Thyroid gland (tissue), 4 donors: ENCODE data around the gene CARMIL1. TPM values are rescaled to one million over a fixed set of nuclear protein-coding genes. Genes with fewer than 3 reads are reported as not detected.

Experiments used
- DNase-seq, 2 donors: peaks; one replicate each; pipeline ENCODE4 v3.0.0-alpha.2; 2019
- H3K27ac ChIP-seq, 3 donors: fragments of 200-600 bp; sonication (generic); 1 replicate in 2 of 3; 2 replicates in 1 of 3; pipeline ENCODE4 v1.5.1; 2016 to 2019; ENCODE audit warnings: mild to moderate bottlenecking in 1 of 3, moderate library complexity in 1 of 3
- H3K27me3 ChIP-seq: fragments of 200-600 bp; sonication (generic); one replicate; pipeline ENCODE4 v1.5.1; 2019
- H3K36me3 ChIP-seq, 2 donors: fragments of 200-600 bp; sonication (generic); one replicate each; pipeline ENCODE4 v1.5.1; 2016 to 2019
- H3K4me1 ChIP-seq, 2 donors: fragments of 200-600 bp; sonication (generic); one replicate each; pipeline ENCODE4 v1.5.1; 2017 to 2019
- H3K4me3 ChIP-seq, 3 donors: fragments of 200-600 bp; sonication (generic); replicated peaks in 1 of 3; 1 replicate in 2 of 3; 2 replicates in 1 of 3; pipeline ENCODE4 v1.5.1; 2016; ENCODE audit warnings: mild to moderate bottlenecking in 1 of 3
- H3K9me3 ChIP-seq: fragments of 200-600 bp; sonication (generic); one replicate; pipeline ENCODE4 v1.5.1; 2017
- POLR2A ChIP-seq, 2 donors: fragments of 450-650 bp; IDR thresholded peaks; one replicate each; pipeline ENCODE4 v1.6.1; 2017; ENCODE audit warnings: antibody characterized with exemption in 2 of 2, mild to moderate bottlenecking in 2 of 2, moderate library complexity in 1 of 2
- WGBS, 2 donors: methylation state at CpG; one replicate each; pipeline ENCODE4 v1.1.5; 2017; 5-methylcytosine and 5-hydroxymethylcytosine counted together
- intact Hi-C: fragments of 100-400 bp; cut with DNase I; formaldehyde crosslinking; loops from one replicate; pipeline ENCODE4 v1.15.1; 2023
- total RNA-seq, 4 donors: library from RNA; depleted of rRNA; stranded (reverse); fragments of >200 nt; gene quantifications; one replicate each; pipeline ENCODE4 v1.2.3, GENCODE V29; 2016
- TF ChIP-seq, protein P1 (sequence below), 6 experiments: fragments of 200-600 bp in 3 of 6; fragments of 450-650 bp in 3 of 6; sonication (generic) in 3 of 6; IDR thresholded peaks; one replicate each; pipeline ENCODE4 v1.5.1; 2016 to 2019; ENCODE audit warnings: antibody characterized with exemption in 6 of 6, mild to moderate bottlenecking in 2 of 6, inconsistent platforms in 1 of 6, moderate library complexity in 1 of 6

CARMIL1 gene
- total RNA-seq, 4 donors from 2014 or later: 24.7 to 34.4 (median 30.7) TPM

DNA sequence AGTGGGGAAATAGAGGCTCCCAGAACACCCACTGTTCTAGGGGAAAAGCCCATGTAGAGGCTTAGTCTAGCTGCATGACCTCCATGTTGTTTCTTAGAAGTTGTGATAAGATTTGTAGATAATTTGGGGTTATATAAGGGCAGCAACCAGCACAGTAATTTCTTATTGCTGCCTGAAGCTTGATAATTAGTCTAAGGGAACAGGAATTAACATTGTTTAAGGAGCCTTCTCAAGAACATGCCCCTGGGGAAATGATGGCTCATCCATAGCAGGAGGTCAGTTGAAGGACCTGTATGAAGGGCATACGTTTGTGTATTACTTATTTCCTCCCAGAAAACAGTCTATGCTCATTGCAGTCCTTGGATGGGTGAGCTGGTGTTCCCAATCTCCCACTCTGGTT is 202.1 kb downstream of the CARMIL1 start:
- DNase-seq: no peak
- intact Hi-C loops: no loop called here
- Histone ChIP-seq H3K36me3 (no peaks in the 10 kb centered on the region), H3K27me3 (no peaks in the 10 kb centered on the region), H3K4me3 (no peak overlapping the region), H3K9me3 (no peaks in the 10 kb centered on the region), H3K4me1 (no peaks in the 10 kb centered on the region), H3K27ac (no peak overlapping the region)
- WGBS, 2 donors: 86 to 88% methylated on average over 1 of the region's 1 CpG
- no peak for TF ChIP-seq POLR2A (IDR thresholded peaks at IDR 0.05)
- TF ChIP-seq, protein P1, sequence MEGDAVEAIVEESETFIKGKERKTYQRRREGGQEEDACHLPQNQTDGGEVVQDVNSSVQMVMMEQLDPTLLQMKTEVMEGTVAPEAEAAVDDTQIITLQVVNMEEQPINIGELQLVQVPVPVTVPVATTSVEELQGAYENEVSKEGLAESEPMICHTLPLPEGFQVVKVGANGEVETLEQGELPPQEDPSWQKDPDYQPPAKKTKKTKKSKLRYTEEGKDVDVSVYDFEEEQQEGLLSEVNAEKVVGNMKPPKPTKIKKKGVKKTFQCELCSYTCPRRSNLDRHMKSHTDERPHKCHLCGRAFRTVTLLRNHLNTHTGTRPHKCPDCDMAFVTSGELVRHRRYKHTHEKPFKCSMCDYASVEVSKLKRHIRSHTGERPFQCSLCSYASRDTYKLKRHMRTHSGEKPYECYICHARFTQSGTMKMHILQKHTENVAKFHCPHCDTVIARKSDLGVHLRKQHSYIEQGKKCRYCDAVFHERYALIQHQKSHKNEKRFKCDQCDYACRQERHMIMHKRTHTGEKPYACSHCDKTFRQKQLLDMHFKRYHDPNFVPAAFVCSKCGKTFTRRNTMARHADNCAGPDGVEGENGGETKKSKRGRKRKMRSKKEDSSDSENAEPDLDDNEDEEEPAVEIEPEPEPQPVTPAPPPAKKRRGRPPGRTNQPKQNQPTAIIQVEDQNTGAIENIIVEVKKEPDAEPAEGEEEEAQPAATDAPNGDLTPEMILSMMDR (IDR thresholded peaks at IDR 0.05): no peak

DNA sequence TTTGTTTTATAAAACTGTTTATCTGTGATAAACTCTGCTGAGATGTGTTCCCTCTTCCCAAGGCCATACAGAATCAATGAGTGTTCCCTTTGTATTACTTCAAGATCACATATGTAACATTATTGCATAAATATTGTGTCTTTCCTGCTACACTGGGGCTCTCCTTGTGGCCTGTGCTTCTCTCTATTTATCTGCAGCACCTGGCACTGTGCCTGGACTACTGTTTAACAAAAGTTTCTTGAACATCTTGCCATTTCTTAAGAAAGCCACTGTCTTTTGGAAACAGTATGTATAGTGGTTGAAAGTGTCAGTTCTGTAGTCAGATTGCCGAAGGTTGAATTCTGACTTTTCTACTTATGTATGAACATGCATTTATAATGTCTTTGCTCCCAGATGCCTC is 203.8 kb downstream of the CARMIL1 start:
- intact Hi-C loops: no loop called here

DNA sequence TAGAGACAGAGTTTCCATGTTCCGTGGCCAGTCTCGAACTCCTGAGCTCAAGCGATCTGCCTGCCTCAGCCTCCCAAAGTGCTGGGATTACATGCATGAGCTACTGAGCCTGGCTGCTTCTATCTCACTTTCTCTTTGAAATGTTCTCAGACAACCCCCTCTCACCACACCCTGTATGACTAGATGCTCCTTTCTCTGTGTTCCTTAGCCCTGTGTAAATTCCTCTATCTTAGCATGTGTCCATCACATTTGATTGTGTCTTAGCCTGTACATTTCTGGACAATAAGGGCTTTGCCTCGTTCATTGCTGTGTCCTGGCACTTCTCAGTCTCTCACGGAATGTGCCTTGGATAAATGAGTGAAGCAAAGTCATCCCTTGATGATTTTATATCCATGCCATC is 204.8 kb downstream of the CARMIL1 start:
- TF ChIP-seq, protein P1 (IDR thresholded peaks at IDR 0.05): no peak
- Histone ChIP-seq H3K4me3 (no peak overlapping the region), H3K36me3 (no peaks in the 10 kb centered on the region), H3K27ac (no peak overlapping the region), H3K9me3 (no peaks in the 10 kb centered on the region), H3K27me3 (no peaks in the 10 kb centered on the region), H3K4me1 (no peaks in the 10 kb centered on the region)
- WGBS, 2 donors: 95% methylated on average over 5 of the region's 5 CpGs
- intact Hi-C loops: no loop called here
- no peak for DNase-seq

More for the DNA sequence above, 203.8 kb downstream of the CARMIL1 start:
- Histone ChIP-seq H3K4me3 (no peak overlapping the region), H3K9me3 (no peaks in the 10 kb centered on the region), H3K27me3 (no peaks in the 10 kb centered on the region), H3K4me1 (no peaks in the 10 kb centered on the region), H3K36me3 (no peaks in the 10 kb centered on the region), H3K27ac (no peak overlapping the region)
- TF ChIP-seq, protein P1 (IDR thresholded peaks at IDR 0.05): no peak
- TF ChIP-seq POLR2A (IDR thresholded peaks at IDR 0.05): no peak
- no peak for DNase-seq
- WGBS, 2 donors: 97 to 100% methylated on average over 1 of the region's 1 CpG

DNA sequence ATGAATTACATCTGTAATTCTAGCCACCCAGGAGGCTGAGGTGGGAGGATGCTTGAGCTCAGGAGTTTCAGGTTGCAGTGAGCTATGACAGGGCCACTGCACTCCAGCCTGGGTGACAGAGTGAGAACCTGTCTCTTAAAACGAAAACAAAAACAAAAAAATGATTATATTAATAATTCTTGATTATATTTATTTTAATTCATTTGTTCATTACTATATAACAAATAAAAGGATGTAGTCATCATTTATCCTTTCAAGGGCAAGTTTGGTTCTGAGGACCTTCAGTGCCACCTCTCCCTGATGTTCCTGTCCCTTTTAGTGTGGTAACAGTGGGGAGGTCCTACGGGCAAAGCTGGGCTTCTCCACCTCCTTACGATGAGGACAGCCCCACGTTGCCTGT is 205.7 kb downstream of the CARMIL1 start:
- TF ChIP-seq, protein P1 (IDR thresholded peaks at IDR 0.05): no peak
- no peak for TF ChIP-seq POLR2A (IDR thresholded peaks at IDR 0.05)
- Histone ChIP-seq H3K9me3 (no peaks in the 10 kb centered on the region), H3K27me3 (no peaks in the 10 kb centered on the region), H3K36me3 (no peaks in the 10 kb centered on the region), H3K27ac (no peak overlapping the region), H3K4me1 (peaks cover 0 to 3% of the 10 kb centered on the region in 2 donors), H3K4me3 (no peak overlapping the region)
- DNase-seq: no peak
- intact Hi-C loops: loop anchor here (5.0 kb wide), 1 partner anchor 208 kb away; the partner anchor contains the start of gene CARMIL1
- 90 to 97% methylated on average over 4 of the region's 4 CpGs for WGBS, 2 donors

DNA sequence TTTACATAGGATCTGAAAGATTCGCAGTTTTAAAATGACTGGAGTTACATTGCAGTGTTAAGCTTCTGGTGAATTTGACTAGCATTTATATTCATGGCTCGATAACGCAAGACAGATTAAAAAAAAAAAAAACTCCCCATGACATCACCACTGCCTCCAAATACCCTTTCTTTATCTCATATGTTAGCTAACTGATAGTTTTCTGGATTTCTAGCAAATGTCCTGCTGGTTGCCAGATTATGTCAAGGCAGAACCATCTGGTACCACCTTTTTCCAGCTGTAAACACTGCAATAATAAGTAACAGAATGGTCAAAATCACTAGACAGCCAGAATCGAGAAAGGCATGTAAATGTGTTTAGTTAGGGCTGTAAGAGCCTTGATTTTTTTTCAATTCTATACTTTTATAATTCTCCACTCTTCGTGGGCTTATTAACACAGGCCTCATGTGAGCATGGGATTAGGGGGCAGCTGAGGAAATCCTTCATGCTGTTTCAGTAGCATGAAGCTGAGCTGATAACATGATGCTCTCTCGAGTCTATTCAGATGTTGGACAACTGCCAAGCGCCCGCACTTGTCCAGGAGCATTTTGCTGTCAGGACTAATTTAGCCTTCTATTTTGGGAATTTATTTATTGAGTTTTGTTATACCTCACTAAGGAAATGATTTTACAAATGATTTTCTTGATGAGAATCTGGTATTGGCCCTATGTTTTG is 206.8 kb downstream of the CARMIL1 start:
- 56 to 63% methylated on average over 8 of the region's 8 CpGs for WGBS, 2 donors
- Histone ChIP-seq H3K4me1 (peaks cover 3 to 9% of the 10 kb centered on the region in 2 donors), H3K36me3 (no peaks in the 10 kb centered on the region), H3K4me3 (no peak overlapping the region), H3K27ac (no peak overlapping the region), H3K27me3 (no peaks in the 10 kb centered on the region), H3K9me3 (no peaks in the 10 kb centered on the region)
- DNase-seq: peak; percentile 37 to 39
- intact Hi-C loops: loop anchor here (5.0 kb wide), 1 partner anchor 209 kb away; the partner anchor contains the start of gene CARMIL1
- TF ChIP-seq, protein P1 (IDR thresholded peaks at IDR 0.05): no peak
- TF ChIP-seq POLR2A (IDR thresholded peaks at IDR 0.05): no peak
